Neural progenitor cell (in vitro differentiated cells): ENCODE measurements around the gene CSRNP3. TPM values are rescaled to one million over a fixed set of nuclear protein-coding genes. Genes with fewer than 3 reads are reported as not detected.

ENCODE experiments used
- DNase-seq: peaks from one replicate; pipeline ENCODE4 v3.0.0-alpha.2; 2016; ENCODE audit warnings: low spot score
- H2AFZ ChIP-seq: fragments of 200-600 bp; sonication (generic); replicated peaks from 2 replicates; pipeline ENCODE4 v1.6.1; 2016; ENCODE audit warnings: antibody characterized with exemption
- H3F3A ChIP-seq: fragments of 200-600 bp; sonication (generic); 2 replicates; pipeline ENCODE4 v1.6.1; 2016; ENCODE audit warnings: antibody characterized with exemption, low read depth
- H3K27ac ChIP-seq: fragments of 200-600 bp; sonication (generic); 2 replicates; pipeline ENCODE4 v1.5.1; 2016; ENCODE audit warnings: mild to moderate bottlenecking
- H3K27me3 ChIP-seq: fragments of 200-600 bp; sonication (generic); 2 replicates; pipeline ENCODE4 v1.6.1; 2016; ENCODE audit warnings: mild to moderate bottlenecking, moderate library complexity
- H3K36me3 ChIP-seq: fragments of 200-600 bp; sonication (generic); 2 replicates; pipeline ENCODE4 v1.5.1; 2016
- H3K4me1 ChIP-seq: fragments of 200-600 bp; sonication (generic); 2 replicates; pipeline ENCODE4 v1.6.1; 2016; ENCODE audit warnings: mixed run types
- H3K4me2 ChIP-seq: fragments of 200-600 bp; sonication (generic); 2 replicates; pipeline ENCODE4 v1.6.1; 2016
- H3K4me3 ChIP-seq: fragments of 200-600 bp; sonication (generic); 2 replicates; pipeline ENCODE4 v1.5.1; 2016
- H3K79me2 ChIP-seq: fragments of 200-600 bp; sonication (generic); 2 replicates; pipeline ENCODE4 v1.6.1; 2016; ENCODE audit warnings: low read depth
- H3K9ac ChIP-seq: fragments of 200-600 bp; sonication (generic); 2 replicates; pipeline ENCODE4 v1.6.1; 2016
- H3K9me3 ChIP-seq: fragments of 200-600 bp; sonication (generic); 2 replicates; pipeline ENCODE4 v1.5.1; 2016; ENCODE audit warnings: low read depth
- H4K20me1 ChIP-seq: fragments of 200-600 bp; sonication (generic); 2 replicates; pipeline ENCODE4 v1.6.1; 2016; ENCODE audit warnings: low read depth
- H3K27ac Mint-ChIP-seq: 3 replicates; pipeline ENCODE4 v1.8.0; 2021; ENCODE audit warnings: mixed read lengths
- H3K27me3 Mint-ChIP-seq: 2 replicates; pipeline ENCODE4 v1.8.0; 2022; ENCODE audit warnings: low read depth, mild to moderate bottlenecking, inconsistent platforms, moderate library complexity, mixed read lengths; ENCODE audit not compliant: insufficient read depth
- H3K36me3 Mint-ChIP-seq: 3 replicates; pipeline ENCODE4 v1.8.0; 2021; ENCODE audit warnings: mixed read lengths
- H3K4me1 Mint-ChIP-seq: 3 replicates; pipeline ENCODE4 v1.8.0; 2021; ENCODE audit warnings: mixed read lengths
- H3K4me3 Mint-ChIP-seq: 3 replicates; pipeline ENCODE4 v1.8.0; 2021; ENCODE audit warnings: mild to moderate bottlenecking, moderate library complexity, mixed read lengths
- H3K9me3 Mint-ChIP-seq: 3 replicates; pipeline ENCODE4 v1.8.0; 2020; ENCODE audit warnings: mixed read lengths
- EZH2 ChIP-seq: fragments of 200-600 bp; sonication (generic); IDR thresholded peaks from 2 replicates; pipeline ENCODE4 v1.6.1; 2017; ENCODE audit warnings: antibody characterized with exemption, mild to moderate bottlenecking, moderate library complexity
- EZH2phosphoT487 ChIP-seq: fragments of 200-600 bp; sonication (generic); IDR thresholded peaks from 2 replicates; pipeline ENCODE4 v1.6.1; 2017; ENCODE audit warnings: antibody characterized with exemption
- total RNA-seq: library from RNA; depleted of rRNA; stranded (reverse); fragments of >200 nt; gene quantifications from 2 replicates; pipeline ENCODE4 v1.2.3, GENCODE V29; 2015; ENCODE audit warnings: low replicate concordance
- TF ChIP-seq, protein P1 (sequence below): fragments of 200-600 bp; sonication (generic); IDR thresholded peaks from 2 replicates; pipeline ENCODE4 v1.5.1; 2017; ENCODE audit warnings: antibody characterized with exemption, mild to moderate bottlenecking

CSRNP3 gene
- total RNA-seq, 1 donor from 2014 or later: 16.9 TPM

DNA sequence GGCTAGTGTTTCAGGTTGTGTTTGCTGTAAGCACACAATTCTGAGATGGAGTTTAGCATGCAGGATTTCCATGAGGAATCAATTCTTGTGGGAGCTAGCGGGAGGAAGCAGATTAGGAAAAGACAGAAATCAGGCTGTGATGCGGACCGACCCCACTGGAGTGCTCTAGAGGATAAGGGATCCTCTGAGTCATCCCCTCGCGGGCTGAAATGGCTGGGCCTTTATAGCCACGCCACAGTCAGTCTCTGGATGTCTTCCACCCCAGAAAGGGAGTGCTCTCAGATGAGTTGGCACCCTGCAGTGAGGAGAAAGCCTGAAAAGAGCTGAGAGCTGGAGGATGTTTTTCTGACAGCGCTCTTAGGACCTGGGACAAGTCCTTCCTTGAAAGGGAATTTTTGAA lies 222.1 kb downstream of the CSRNP3 start:
- peak; percentile 79 for DNase-seq
- Mint-ChIP-seq H3K9me3 (peaks cover 4% of the 10 kb centered on the region), H3K27ac (no peak overlapping the region), H3K36me3 (peaks cover 11% of the 10 kb centered on the region), H3K27me3 (peaks cover 6% of the 10 kb centered on the region), H3K4me3 (no peak overlapping the region), H3K4me1 (peaks cover 25% of the 10 kb centered on the region)
- Histone ChIP-seq H3K4me1 (peaks cover 37% of the 10 kb centered on the region), H3K27me3 (no peaks in the 10 kb centered on the region), H3K9me3 (no peaks in the 10 kb centered on the region), H2AFZ (no peak overlapping the region), H3K27ac (peak overlapping the region; percentile 56), H3K79me2 (no peaks in the 10 kb centered on the region), H3F3A (peaks cover 13% of the 10 kb centered on the region), H3K4me2 (peak overlapping the region; percentile 39), H3K4me3 (no peak overlapping the region), H4K20me1 (no peaks in the 10 kb centered on the region), H3K9ac (no peak overlapping the region), H3K36me3 (no peaks in the 10 kb centered on the region)
- TF ChIP-seq, protein P1, sequence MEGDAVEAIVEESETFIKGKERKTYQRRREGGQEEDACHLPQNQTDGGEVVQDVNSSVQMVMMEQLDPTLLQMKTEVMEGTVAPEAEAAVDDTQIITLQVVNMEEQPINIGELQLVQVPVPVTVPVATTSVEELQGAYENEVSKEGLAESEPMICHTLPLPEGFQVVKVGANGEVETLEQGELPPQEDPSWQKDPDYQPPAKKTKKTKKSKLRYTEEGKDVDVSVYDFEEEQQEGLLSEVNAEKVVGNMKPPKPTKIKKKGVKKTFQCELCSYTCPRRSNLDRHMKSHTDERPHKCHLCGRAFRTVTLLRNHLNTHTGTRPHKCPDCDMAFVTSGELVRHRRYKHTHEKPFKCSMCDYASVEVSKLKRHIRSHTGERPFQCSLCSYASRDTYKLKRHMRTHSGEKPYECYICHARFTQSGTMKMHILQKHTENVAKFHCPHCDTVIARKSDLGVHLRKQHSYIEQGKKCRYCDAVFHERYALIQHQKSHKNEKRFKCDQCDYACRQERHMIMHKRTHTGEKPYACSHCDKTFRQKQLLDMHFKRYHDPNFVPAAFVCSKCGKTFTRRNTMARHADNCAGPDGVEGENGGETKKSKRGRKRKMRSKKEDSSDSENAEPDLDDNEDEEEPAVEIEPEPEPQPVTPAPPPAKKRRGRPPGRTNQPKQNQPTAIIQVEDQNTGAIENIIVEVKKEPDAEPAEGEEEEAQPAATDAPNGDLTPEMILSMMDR: peak; percentile 28
- TF ChIP-seq EZH2: no peak

DNA sequence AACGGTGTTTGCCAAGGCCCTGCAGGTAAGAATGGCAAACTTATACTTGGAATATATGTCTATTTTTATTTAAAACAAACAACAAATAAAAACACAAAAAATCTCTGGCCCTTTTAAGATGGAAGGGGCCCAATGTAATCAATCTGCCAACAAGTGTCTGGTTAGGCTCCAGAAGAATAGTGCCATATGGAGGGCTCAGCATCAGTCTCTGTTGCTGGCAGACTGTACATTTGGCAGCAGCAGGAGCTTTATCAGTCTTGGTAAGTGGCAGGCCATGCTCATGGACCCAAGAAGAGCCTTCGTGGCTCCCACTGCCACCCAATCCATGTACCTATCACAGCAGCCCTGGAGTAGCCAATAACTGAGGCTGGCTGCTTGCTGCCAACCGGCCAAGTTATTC lies 223.4 kb downstream of the CSRNP3 start:
- no peak for DNase-seq
- Mint-ChIP-seq H3K36me3 (peaks cover 5% of the 10 kb centered on the region), H3K4me3 (no peak overlapping the region), H3K27me3 (peaks cover 6% of the 10 kb centered on the region), H3K27ac (no peak overlapping the region), H3K4me1 (peaks cover 25% of the 10 kb centered on the region), H3K9me3 (peaks cover 4% of the 10 kb centered on the region)
- H3K36me3 ChIP-seq: no peaks in the 10 kb centered on the region
- peaks cover 40% of the 10 kb centered on the region for H3K4me1 ChIP-seq
- no peaks in the 10 kb centered on the region for H3K79me2 ChIP-seq
- no peaks in the 10 kb centered on the region for H4K20me1 ChIP-seq
- peaks cover 23% of the 10 kb centered on the region for H3F3A ChIP-seq
- H3K9ac ChIP-seq: no peak overlapping the region
- TF ChIP-seq EZH2 (no peak), EZH2phosphoT487 (no peak)
- TF ChIP-seq, protein P1: no peak
- H3K27me3 ChIP-seq: no peaks in the 10 kb centered on the region
- H3K27ac ChIP-seq: no peak overlapping the region
- H3K4me3 ChIP-seq: no peak overlapping the region
- no peak overlapping the region for H2AFZ ChIP-seq
- H3K4me2 ChIP-seq: no peak overlapping the region
- no peaks in the 10 kb centered on the region for H3K9me3 ChIP-seq

DNA sequence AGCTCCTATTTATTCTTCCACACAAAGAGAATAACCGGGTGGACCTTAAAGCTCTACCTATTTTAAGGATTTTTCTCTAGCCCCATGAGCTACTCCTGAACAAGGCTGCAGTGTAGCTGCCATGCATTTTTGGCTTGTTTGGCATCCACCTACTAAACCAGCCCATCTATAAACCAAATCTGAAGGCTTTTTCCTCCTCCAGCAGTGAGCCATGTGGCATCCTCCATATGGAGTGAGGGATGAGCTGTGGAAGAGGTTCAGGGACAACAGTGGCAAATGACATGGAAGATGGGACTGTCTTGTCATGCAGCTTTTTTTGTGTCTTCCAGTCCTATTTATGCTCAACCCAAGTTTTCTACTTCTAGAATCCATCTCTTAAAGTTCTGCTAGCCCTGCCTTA lies 224.3 kb downstream of the CSRNP3 start:
- H4K20me1 ChIP-seq: no peaks in the 10 kb centered on the region
- H3K27ac Mint-ChIP-seq: no peak overlapping the region
- H3K27me3 Mint-ChIP-seq: peaks cover 10% of the 10 kb centered on the region
- H3K4me3 Mint-ChIP-seq: no peak overlapping the region
- H3K4me1 ChIP-seq: peaks cover 49% of the 10 kb centered on the region
- peaks cover 28% of the 10 kb centered on the region for H3K4me1 Mint-ChIP-seq
- H3K9me3 ChIP-seq: no peaks in the 10 kb centered on the region
- no peak overlapping the region for H3K4me2 ChIP-seq
- H2AFZ ChIP-seq: no peak overlapping the region
- H3K4me3 ChIP-seq: no peak overlapping the region
- no peak overlapping the region for H3K9ac ChIP-seq
- no peaks in the 10 kb centered on the region for H3K36me3 ChIP-seq
- H3F3A ChIP-seq: peaks cover 32% of the 10 kb centered on the region
- H3K36me3 Mint-ChIP-seq: peaks cover 5% of the 10 kb centered on the region
- peaks cover 4% of the 10 kb centered on the region for H3K9me3 Mint-ChIP-seq
- no peaks in the 10 kb centered on the region for H3K79me2 ChIP-seq
- no peaks in the 10 kb centered on the region for H3K27me3 ChIP-seq
- DNase-seq: no peak
- H3K27ac ChIP-seq: no peak overlapping the region
- no peak for TF ChIP-seq EZH2phosphoT487
- TF ChIP-seq, protein P1: no peak
- no peak for TF ChIP-seq EZH2
